HCT116 (cell line): Measurements from ENCODE around the gene FTSJ1. TPM values are rescaled to one million over a fixed set of nuclear protein-coding genes. Genes with fewer than 3 reads are reported as not detected.

Experiments used
- ATAC-seq: fragments of 200-7000 bp; cut with Tn5 transposase; 2 replicates; pipeline ENCODE4 v1.9.1; 2020; ENCODE audit warnings: mild to moderate bottlenecking, moderate library complexity
- BruUV-seq: library from RNA; stranded (reverse); fragments of 400-500 nt; replicated peaks from 2 replicates; lab custom pipeline; 2021; lab: Mats Ljungman, UMichigan
- CTCF ChIA-PET: fragments of 300-600 bp; sonication (Branson Sonifier 250); formaldehyde crosslinking; loops from one replicate; lab custom pipeline; 2021; ENCODE audit warnings: antibody characterized with exemption; lab: Charles Lee
- POLR2A ChIA-PET: fragments of 300-600, 350-600 bp; sonication (Branson Sonifier 250); formaldehyde crosslinking; loops from one replicate; lab custom pipeline; 2021; ENCODE audit warnings: antibody characterized with exemption; lab: Charles Lee
- RAD21 ChIA-PET, 2 experiments: fragments of 300-600 bp; sonication (Branson Sonifier 250); formaldehyde crosslinking; loops; one replicate each; lab custom pipeline; 2023; ENCODE audit warnings: low total read pairs in 2 of 2; ENCODE audit not compliant: uncharacterized antibody in 2 of 2, unreplicated experiment in 2 of 2, low non-redundant PET in 1 of 2; lab: Charles Lee
- DNase-seq: peaks from one replicate; pipeline ENCODE4 v3.0.0-alpha.2; 2010; ENCODE audit warnings: low read depth, low spot score
- H2AFZ ChIP-seq: fragments of 200-600 bp; shearing (Covaris generic), sonication (generic); 2 replicates; pipeline ENCODE4 v1.6.1; 2017; ENCODE audit warnings: low read depth, mixed run types, mixed read lengths, antibody characterized with exemption, low read length; ENCODE audit not compliant: poor library complexity, severe bottlenecking
- H3K27ac ChIP-seq: 2 replicates; pipeline ENCODE4 v1.5.1; 2012; ENCODE audit warnings: low read depth, low read length
- H3K27me3 ChIP-seq: fragments of 200-600 bp; sonication (generic); 2 replicates; pipeline ENCODE4 v1.6.1; 2016; ENCODE audit warnings: mixed run types, low read length, mixed read lengths; ENCODE audit not compliant: insufficient read depth
- H3K36me3 ChIP-seq, 2 experiments: fragments of 200-500 bp in 1 of 2; fragments of 200-600 bp in 1 of 2; sonication (Bioruptor generic) in 1 of 2; sonication (generic) in 1 of 2; 2 replicates each; pipeline versions ENCODE4 v1.5.1 to v1.6.1; 2014 to 2016; ENCODE audit warnings: low read length in 2 of 2, inconsistent platforms in 1 of 2, mixed read lengths in 1 of 2, mixed run types in 1 of 2; ENCODE audit not compliant: insufficient read depth in 2 of 2, control insufficient read depth in 1 of 2
- H3K4me1 ChIP-seq, 2 experiments: fragments of 200-600 bp in 1 of 2; sonication (generic) in 1 of 2; 2 replicates each; pipeline versions ENCODE4 v1.5.1 to v1.6.1; 2012 to 2017; ENCODE audit warnings: low read length in 2 of 2, inconsistent platforms in 1 of 2, mild to moderate bottlenecking in 1 of 2, mixed read lengths in 1 of 2, mixed run types in 1 of 2, moderate library complexity in 1 of 2; ENCODE audit not compliant: insufficient read depth in 2 of 2, control insufficient read depth in 1 of 2
- H3K4me2 ChIP-seq: fragments of 200-600 bp; sonication (generic); 2 replicates; pipeline ENCODE4 v1.6.1; 2017; ENCODE audit warnings: mixed run types, low read length, mixed read lengths
- H3K4me3 ChIP-seq, 2 experiments: fragments of 200-600 bp in 1 of 2; sonication (generic) in 1 of 2; replicated peaks in 1 of 2; 2 replicates each; pipeline ENCODE4 v1.5.1; 2011 to 2016; ENCODE audit warnings: low read length in 2 of 2, control low read depth in 1 of 2, low read depth in 1 of 2, mild to moderate bottlenecking in 1 of 2, mixed read lengths in 1 of 2, mixed run types in 1 of 2
- H3K79me2 ChIP-seq: fragments of 200-600 bp; sonication (generic); 2 replicates; pipeline ENCODE4 v1.6.1; 2017; ENCODE audit warnings: mild to moderate bottlenecking, mixed run types, low read length, moderate library complexity, mixed read lengths; ENCODE audit not compliant: insufficient read depth
- H3K9ac ChIP-seq: fragments of 200-600 bp; sonication (generic); 2 replicates; pipeline ENCODE4 v1.6.1; 2016; ENCODE audit warnings: low read length, mixed read lengths
- H3K9me2 ChIP-seq: fragments of 200-600 bp; sonication (generic), shearing (Covaris generic); 2 replicates; pipeline ENCODE4 v1.6.1; 2017; ENCODE audit warnings: mixed run types, mild to moderate bottlenecking, moderate library complexity; ENCODE audit not compliant: insufficient read depth
- H3K9me3 ChIP-seq, 2 experiments: fragments of 200-500 bp in 1 of 2; fragments of 200-600 bp in 1 of 2; sonication (Bioruptor generic) in 1 of 2; sonication (generic) in 1 of 2; 2 replicates each; pipeline ENCODE4 v1.6.1; 2014 to 2017; ENCODE audit warnings: low read length in 2 of 2, mixed read lengths in 2 of 2, inconsistent platforms in 1 of 2, low read depth in 1 of 2, mild to moderate bottlenecking in 1 of 2, mixed run types in 1 of 2, moderate library complexity in 1 of 2; ENCODE audit not compliant: control insufficient read depth in 1 of 2, insufficient read depth in 1 of 2
- H4K20me1 ChIP-seq: fragments of 200-600 bp; sonication (generic), shearing (Covaris generic); 2 replicates; pipeline ENCODE4 v1.6.1; 2017; ENCODE audit warnings: mixed run types, mild to moderate bottlenecking, moderate library complexity; ENCODE audit not compliant: insufficient read depth
- CBX3 ChIP-seq: IDR thresholded peaks from 2 replicates; pipeline ENCODE4 v1.6.1; 2012; ENCODE audit warnings: low read depth
- EGR1 ChIP-seq: IDR thresholded peaks from 2 replicates; pipeline ENCODE4 v1.6.1; 2012; ENCODE audit warnings: low read depth
- ELF1 ChIP-seq: IDR thresholded peaks from 2 replicates; pipeline ENCODE4 v1.6.1; 2012; ENCODE audit warnings: low read depth, borderline replicate concordance
- EZH2 ChIP-seq: fragments of 200-600 bp; sonication (generic); IDR thresholded peaks from 2 replicates; pipeline ENCODE4 v1.6.1; 2017; ENCODE audit warnings: antibody characterized with exemption, mixed run types
- JUND ChIP-seq: IDR thresholded peaks from 2 replicates; pipeline ENCODE4 v1.6.1; 2012
- RAD21 ChIP-seq: IDR thresholded peaks from 2 replicates; pipeline ENCODE4 v1.6.1; 2012; ENCODE audit warnings: low read depth, mild to moderate bottlenecking
- SIN3A ChIP-seq: IDR thresholded peaks from 2 replicates; pipeline ENCODE4 v1.6.1; 2012; ENCODE audit warnings: low read depth
- SP1 ChIP-seq: IDR thresholded peaks from 2 replicates; pipeline ENCODE4 v1.6.1; 2012; ENCODE audit warnings: low read depth
- SRF ChIP-seq: IDR thresholded peaks from 2 replicates; pipeline ENCODE4 v1.6.1; 2012; ENCODE audit warnings: low read depth
- YY1 ChIP-seq: IDR thresholded peaks from 2 replicates; pipeline ENCODE4 v1.6.1; 2011; ENCODE audit warnings: low read length, low read depth, moderate library complexity, mild to moderate bottlenecking; ENCODE audit not compliant: insufficient replicate concordance; ENCODE audit errors: extremely low read depth
- ZFX ChIP-seq: fragments of 450-650 bp; IDR thresholded peaks from 2 replicates; pipeline ENCODE4 v1.6.1; 2017
- intact Hi-C: fragments of 100-400 bp; cut with micrococcal nuclease; formaldehyde crosslinking; loops from 2 replicates; pipeline ENCODE4 v1.10.0; 2022
- total RNA-seq: library from RNA; stranded (reverse); gene quantifications from one replicate; pipeline ENCODE4 v1.2.1, GENCODE V29; 2021; ENCODE audit not compliant: unreplicated experiment
- TF ChIP-seq, protein P1 (sequence below): IDR thresholded peaks from 2 replicates; pipeline ENCODE4 v1.6.1; 2012
- TF ChIP-seq, protein P2 (sequence below), 3 experiments: fragments of 200-600 bp in 1 of 3; sonication (generic) in 1 of 3; IDR thresholded peaks in 2 of 3; conservative IDR thresholded peaks in 1 of 3; 2 replicates each; pipeline ENCODE4 v1.5.1; 2012 to 2017; ENCODE audit warnings: low read depth in 2 of 3, low read length in 2 of 3, antibody characterized with exemption in 1 of 3, borderline replicate concordance in 1 of 3, control low read depth in 1 of 3, mild to moderate bottlenecking in 1 of 3, mixed read lengths in 1 of 3, mixed run types in 1 of 3, moderate library complexity in 1 of 3; ENCODE audit not compliant: insufficient read depth in 1 of 3

FTSJ1 gene
- total RNA-seq, 1 experiment from 2014 or later = 64.9 TPM

DNA sequence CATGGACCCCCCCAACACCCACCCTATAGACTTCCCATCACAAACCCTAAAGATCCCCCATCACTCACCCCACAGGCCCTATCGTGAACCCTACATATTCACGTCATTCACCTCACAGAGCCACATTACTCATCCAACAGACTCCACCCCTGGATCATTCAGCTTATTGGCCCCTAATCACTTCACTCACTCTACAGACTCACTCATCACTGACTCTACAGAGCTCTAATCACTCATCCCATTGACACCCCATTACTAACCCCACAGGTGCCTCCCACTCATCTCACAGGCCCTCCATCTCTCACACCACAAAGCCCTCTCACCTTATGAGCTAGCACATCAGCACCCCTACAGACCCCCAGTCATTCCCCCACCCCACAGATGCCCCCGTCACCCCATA is 57.2 kb downstream of the FTSJ1 start:
- Histone ChIP-seq H3K4me2 (no peak overlapping the region), H3K79me2 (no peaks in the 10 kb centered on the region), H2AFZ (no peak overlapping the region), H3K4me1 (peaks cover 6 to 20% of the 10 kb centered on the region in 2 experiments), H3K36me3 (no peaks in the 10 kb centered on the region), H3K9me2 (no peaks in the 10 kb centered on the region), H3K9me3 (no peaks in the 10 kb centered on the region), H3K4me3 (no peak overlapping the region), H4K20me1 (no peaks in the 10 kb centered on the region), H3K27me3 (no peaks in the 10 kb centered on the region), H3K27ac (no peak overlapping the region), H3K9ac (no peak overlapping the region)
- POLR2A ChIA-PET = no interaction called here
- intact Hi-C loops = no loop called here
- no TSS peak for BruUV-seq
- DNase-seq (no peak), ATAC-seq (no peak)
- RAD21 ChIA-PET = no interaction called here
- CTCF ChIA-PET = no interaction called here
- TF ChIP-seq, protein P1, sequence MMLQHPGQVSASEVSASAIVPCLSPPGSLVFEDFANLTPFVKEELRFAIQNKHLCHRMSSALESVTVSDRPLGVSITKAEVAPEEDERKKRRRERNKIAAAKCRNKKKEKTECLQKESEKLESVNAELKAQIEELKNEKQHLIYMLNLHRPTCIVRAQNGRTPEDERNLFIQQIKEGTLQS = no peak
- TF ChIP-seq EGR1 (no peak), SRF (no peak), ZFX (no peak), ELF1 (no peak), YY1 (no peak), SP1 (no peak), EZH2 (no peak), RAD21 (no peak), SIN3A (no peak), JUND (no peak), CBX3 (no peak)
- TF ChIP-seq, protein P2, sequence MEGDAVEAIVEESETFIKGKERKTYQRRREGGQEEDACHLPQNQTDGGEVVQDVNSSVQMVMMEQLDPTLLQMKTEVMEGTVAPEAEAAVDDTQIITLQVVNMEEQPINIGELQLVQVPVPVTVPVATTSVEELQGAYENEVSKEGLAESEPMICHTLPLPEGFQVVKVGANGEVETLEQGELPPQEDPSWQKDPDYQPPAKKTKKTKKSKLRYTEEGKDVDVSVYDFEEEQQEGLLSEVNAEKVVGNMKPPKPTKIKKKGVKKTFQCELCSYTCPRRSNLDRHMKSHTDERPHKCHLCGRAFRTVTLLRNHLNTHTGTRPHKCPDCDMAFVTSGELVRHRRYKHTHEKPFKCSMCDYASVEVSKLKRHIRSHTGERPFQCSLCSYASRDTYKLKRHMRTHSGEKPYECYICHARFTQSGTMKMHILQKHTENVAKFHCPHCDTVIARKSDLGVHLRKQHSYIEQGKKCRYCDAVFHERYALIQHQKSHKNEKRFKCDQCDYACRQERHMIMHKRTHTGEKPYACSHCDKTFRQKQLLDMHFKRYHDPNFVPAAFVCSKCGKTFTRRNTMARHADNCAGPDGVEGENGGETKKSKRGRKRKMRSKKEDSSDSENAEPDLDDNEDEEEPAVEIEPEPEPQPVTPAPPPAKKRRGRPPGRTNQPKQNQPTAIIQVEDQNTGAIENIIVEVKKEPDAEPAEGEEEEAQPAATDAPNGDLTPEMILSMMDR (IDR thresholded peaks at IDR 0.05 in 2 of 3, conservative IDR thresholded peaks at IDR 0.05 in 1 of 3; ENCODE audit: borderline replicate concordance in 1 of 3, insufficient read depth in 1 of 3, low read depth in 2 of 3, low read length in 2 of 3) = no peak

Other genes starting within 250 kb of the FTSJ1 start
- gene SSX1, start 220.8 kb upstream of the FTSJ1 start, total RNA-seq = not detected
- gene SSX3, start 119.5 kb upstream of the FTSJ1 start, total RNA-seq = not detected
- not detected for gene SSX4, start 92.7 kb upstream of the FTSJ1 start, total RNA-seq
- not detected for gene SSX4B, start 64.2 kb upstream of the FTSJ1 start, total RNA-seq
- 54.6 TPM for gene SLC38A5, start 5.9 kb upstream of the FTSJ1 start, total RNA-seq
- gene PORCN, start 32.8 kb downstream of the FTSJ1 start, total RNA-seq = 12.9 TPM
- 93.8 TPM for gene EBP, start 45.6 kb downstream of the FTSJ1 start, total RNA-seq
- gene TBC1D25, start 63.5 kb downstream of the FTSJ1 start, total RNA-seq = 10.5 TPM
- gene RBM3, start 98.3 kb downstream of the FTSJ1 start, total RNA-seq = 233 TPM
- 54.0 TPM for gene WDR13, start 121.3 kb downstream of the FTSJ1 start, total RNA-seq
- gene WAS, start 207.6 kb downstream of the FTSJ1 start, total RNA-seq = 0.84 TPM
- 16.3 TPM for gene SUV39H1, start 220.5 kb downstream of the FTSJ1 start, total RNA-seq